ENCODE results near the gene PPIF.
A peak's percentile ranks its signal among the peaks of the same experiment; 100 is the strongest.

PPIF gene

DNA sequence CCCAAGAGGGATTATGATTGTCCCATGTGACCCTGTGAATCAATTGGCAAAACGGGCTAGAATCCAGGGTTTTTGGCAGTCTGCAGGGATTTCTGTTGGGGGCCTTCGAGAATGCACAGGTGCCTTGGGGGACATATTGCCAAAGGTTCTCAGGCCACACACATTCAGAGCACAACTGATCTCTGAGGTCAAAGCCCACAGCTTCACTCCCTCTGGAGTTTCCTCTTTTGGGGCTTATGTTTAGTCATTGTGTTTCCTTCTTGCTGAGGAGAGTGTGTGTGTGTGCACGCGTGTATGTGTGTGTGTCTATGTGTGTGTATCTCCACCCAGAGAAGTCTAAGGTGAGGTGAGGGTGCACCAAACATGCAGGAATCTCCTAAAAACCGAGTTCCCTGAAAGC lies 8.8 kb downstream of the PPIF start:
- Histone ChIP-seq H3K4me3 (replicated peaks; ENCODE audit: insufficient read depth, low read length) (no peak overlapping the region), H3K27ac (replicated peaks) (peak overlapping the region; percentile 28)

GRCh38 chr10:79357180-79357579 lies 9.9 kb downstream of the PPIF start:
- H3K4me3 ChIP-seq (replicated peaks; ENCODE audit: insufficient read depth, low read length) = no peak overlapping the region
- TF ChIP-seq, protein P1, sequence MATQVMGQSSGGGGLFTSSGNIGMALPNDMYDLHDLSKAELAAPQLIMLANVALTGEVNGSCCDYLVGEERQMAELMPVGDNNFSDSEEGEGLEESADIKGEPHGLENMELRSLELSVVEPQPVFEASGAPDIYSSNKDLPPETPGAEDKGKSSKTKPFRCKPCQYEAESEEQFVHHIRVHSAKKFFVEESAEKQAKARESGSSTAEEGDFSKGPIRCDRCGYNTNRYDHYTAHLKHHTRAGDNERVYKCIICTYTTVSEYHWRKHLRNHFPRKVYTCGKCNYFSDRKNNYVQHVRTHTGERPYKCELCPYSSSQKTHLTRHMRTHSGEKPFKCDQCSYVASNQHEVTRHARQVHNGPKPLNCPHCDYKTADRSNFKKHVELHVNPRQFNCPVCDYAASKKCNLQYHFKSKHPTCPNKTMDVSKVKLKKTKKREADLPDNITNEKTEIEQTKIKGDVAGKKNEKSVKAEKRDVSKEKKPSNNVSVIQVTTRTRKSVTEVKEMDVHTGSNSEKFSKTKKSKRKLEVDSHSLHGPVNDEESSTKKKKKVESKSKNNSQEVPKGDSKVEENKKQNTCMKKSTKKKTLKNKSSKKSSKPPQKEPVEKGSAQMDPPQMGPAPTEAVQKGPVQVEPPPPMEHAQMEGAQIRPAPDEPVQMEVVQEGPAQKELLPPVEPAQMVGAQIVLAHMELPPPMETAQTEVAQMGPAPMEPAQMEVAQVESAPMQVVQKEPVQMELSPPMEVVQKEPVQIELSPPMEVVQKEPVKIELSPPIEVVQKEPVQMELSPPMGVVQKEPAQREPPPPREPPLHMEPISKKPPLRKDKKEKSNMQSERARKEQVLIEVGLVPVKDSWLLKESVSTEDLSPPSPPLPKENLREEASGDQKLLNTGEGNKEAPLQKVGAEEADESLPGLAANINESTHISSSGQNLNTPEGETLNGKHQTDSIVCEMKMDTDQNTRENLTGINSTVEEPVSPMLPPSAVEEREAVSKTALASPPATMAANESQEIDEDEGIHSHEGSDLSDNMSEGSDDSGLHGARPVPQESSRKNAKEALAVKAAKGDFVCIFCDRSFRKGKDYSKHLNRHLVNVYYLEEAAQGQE (IDR thresholded peaks at IDR 0.05; ENCODE audit: insufficient replicate concordance, low read depth) = no peak
- TF ChIP-seq GABPA (IDR thresholded peaks at IDR 0.05; ENCODE audit: low read depth) (no peak), SPI1 (IDR thresholded peaks at IDR 0.05; ENCODE audit: borderline replicate concordance, low read depth) (no peak), POLR2AphosphoS5 (IDR thresholded peaks at IDR 0.05; ENCODE audit: low read depth) (no peak)
- TF ChIP-seq, protein P2, sequence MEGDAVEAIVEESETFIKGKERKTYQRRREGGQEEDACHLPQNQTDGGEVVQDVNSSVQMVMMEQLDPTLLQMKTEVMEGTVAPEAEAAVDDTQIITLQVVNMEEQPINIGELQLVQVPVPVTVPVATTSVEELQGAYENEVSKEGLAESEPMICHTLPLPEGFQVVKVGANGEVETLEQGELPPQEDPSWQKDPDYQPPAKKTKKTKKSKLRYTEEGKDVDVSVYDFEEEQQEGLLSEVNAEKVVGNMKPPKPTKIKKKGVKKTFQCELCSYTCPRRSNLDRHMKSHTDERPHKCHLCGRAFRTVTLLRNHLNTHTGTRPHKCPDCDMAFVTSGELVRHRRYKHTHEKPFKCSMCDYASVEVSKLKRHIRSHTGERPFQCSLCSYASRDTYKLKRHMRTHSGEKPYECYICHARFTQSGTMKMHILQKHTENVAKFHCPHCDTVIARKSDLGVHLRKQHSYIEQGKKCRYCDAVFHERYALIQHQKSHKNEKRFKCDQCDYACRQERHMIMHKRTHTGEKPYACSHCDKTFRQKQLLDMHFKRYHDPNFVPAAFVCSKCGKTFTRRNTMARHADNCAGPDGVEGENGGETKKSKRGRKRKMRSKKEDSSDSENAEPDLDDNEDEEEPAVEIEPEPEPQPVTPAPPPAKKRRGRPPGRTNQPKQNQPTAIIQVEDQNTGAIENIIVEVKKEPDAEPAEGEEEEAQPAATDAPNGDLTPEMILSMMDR (IDR thresholded peaks at IDR 0.05; ENCODE audit: insufficient read depth, low read length) = no peak
- no peak for DNase-seq (ENCODE audit: low read depth in 1 of 2, low spot score in 1 of 2)
- H3K27ac ChIP-seq (replicated peaks) = no peak overlapping the region
- no peaks in the 10 kb centered on the region for H3K27me3 ChIP-seq (ENCODE audit: insufficient read depth, poor library complexity, severe bottlenecking)

More for the DNA sequence above, 8.8 kb downstream of the PPIF start:
- no peaks in the 10 kb centered on the region for H3K27me3 ChIP-seq (ENCODE audit: insufficient read depth, poor library complexity, severe bottlenecking)
- TF ChIP-seq POLR2AphosphoS5 (IDR thresholded peaks at IDR 0.05; ENCODE audit: low read depth) (peak; percentile 70), SPI1 (IDR thresholded peaks at IDR 0.05; ENCODE audit: borderline replicate concordance, low read depth) (no peak; the same call in 1 of the 2 replicates)
- TF ChIP-seq, protein P1 (IDR thresholded peaks at IDR 0.05; ENCODE audit: insufficient replicate concordance, low read depth) = no peak
- DNase-seq (ENCODE audit: low read depth in 1 of 2, low spot score in 1 of 2) = peak in 1 of 2 experiments; percentile 82

DNA sequence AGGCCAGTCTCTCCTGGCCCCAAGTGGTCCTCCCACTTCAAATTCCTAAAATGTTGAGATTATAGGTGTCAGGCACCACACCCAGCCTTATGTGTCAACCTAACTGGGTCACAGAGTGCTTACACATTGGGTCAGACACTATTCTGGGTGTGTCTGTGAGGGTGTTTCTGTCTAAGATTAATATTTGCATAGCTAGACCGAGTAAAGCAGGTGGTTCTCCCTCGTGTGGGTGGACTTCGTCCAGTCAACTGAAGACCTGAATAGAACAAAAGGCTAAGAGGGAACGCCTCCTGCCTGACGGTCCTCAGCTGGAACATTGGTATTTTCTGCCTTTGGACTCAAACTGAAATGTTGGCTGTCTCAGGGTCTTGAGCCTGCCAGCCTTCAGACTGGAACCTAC lies 11.5 kb downstream of the PPIF start:
- no peak for DNase-seq (ENCODE audit: low read depth in 1 of 2, low spot score in 1 of 2)
- H3K27ac ChIP-seq (replicated peaks) = no peak overlapping the region
- H3K4me3 ChIP-seq (replicated peaks; ENCODE audit: insufficient read depth, low read length) = no peak overlapping the region
- no peaks in the 10 kb centered on the region for H3K27me3 ChIP-seq (ENCODE audit: insufficient read depth, poor library complexity, severe bottlenecking)
- no peak for TF ChIP-seq SPI1 (IDR thresholded peaks at IDR 0.05; ENCODE audit: borderline replicate concordance, low read depth)
- TF ChIP-seq, protein P1 (IDR thresholded peaks at IDR 0.05; ENCODE audit: insufficient replicate concordance, low read depth) = no peak
- no peak for TF ChIP-seq POLR2AphosphoS5 (IDR thresholded peaks at IDR 0.05; ENCODE audit: low read depth)
- TF ChIP-seq, protein P2 (IDR thresholded peaks at IDR 0.05; ENCODE audit: insufficient read depth, low read length) = no peak
- TF ChIP-seq GABPA (IDR thresholded peaks at IDR 0.05; ENCODE audit: low read depth) = no peak

All from HL-60 (cell line).